ENCODE results near the gene FAM107B. TPM values are rescaled to one million over a fixed set of nuclear protein-coding genes. Genes with fewer than 3 reads are reported as not detected.
A peak's percentile ranks its signal among the peaks of the same experiment; 100 is the strongest.

The FAM107B gene
- total RNA-seq, 1 donor from 2014 or later = 82.2 TPM

DNA sequence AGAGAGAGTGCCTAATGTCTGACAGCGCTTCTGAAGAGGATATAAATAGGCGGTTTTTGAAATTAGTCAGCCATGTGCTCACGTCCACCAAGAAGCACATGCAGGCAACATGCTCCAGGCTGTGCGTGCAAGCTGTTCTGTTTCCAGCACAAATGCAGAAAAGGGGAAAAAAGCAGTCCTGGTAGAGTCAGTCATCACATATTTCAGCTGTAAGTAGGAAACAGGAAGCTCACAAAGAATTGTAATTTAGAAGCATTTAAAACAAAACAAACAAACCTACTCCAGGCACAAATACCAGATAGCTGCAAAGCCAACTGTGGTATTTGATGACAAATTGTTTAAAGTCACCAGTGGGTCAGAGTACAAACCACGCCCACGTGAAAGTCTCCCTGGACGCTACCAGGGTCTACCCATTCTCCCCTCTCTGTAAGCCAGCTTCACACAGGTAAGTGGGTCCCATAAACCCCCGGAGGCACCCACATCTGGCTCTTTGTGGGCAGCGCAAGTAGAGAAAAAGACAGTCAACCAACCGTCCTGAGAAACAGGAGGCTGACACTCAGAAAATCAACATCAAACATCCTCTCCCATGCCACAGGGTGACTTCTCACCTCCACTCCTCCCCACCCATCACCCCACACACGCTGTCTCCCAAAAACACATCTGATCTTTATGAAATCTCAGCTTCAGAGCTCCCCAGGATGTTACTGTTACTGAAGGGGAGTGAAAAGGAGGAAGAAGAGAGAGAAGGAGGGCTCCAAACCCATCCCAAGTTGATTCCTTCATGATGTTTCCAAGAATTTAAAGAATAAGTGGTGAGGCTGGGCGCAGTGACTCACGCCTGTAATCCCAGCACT, 186.4 kb downstream of the FAM107B start:
- no peak overlapping the region for H3K4me3 Mint-ChIP-seq (ENCODE audit: low read depth)
- peaks cover 9% of the 10 kb centered on the region for H3K36me3 Mint-ChIP-seq (ENCODE audit: insufficient read depth)

DNA sequence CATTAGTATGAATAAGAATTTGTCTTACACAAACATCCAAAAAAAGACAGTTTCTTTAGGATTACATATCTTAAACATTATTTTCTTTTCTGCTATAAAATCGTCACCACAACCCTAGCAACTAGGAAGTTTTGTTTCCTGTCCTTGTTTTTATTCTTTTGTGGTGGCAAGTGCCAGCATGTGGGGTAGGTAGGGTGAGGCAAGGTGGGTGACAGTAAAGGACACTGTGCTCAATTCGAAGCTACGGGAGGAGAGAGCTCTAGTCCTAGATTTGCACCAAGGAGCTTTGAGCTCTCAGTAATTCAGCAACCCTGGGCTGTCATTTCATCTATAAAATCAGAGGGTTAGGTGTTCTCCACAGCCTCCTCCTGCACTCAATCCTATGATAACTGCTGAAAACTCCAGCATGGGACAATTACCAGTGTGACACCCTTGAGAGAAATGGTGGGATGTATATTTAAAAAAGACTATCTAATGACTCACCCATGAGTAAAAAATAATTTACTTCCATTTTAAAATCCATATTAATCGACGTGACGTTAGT, 187.1 kb downstream of the FAM107B start:
- TF ChIP-seq, protein P1, sequence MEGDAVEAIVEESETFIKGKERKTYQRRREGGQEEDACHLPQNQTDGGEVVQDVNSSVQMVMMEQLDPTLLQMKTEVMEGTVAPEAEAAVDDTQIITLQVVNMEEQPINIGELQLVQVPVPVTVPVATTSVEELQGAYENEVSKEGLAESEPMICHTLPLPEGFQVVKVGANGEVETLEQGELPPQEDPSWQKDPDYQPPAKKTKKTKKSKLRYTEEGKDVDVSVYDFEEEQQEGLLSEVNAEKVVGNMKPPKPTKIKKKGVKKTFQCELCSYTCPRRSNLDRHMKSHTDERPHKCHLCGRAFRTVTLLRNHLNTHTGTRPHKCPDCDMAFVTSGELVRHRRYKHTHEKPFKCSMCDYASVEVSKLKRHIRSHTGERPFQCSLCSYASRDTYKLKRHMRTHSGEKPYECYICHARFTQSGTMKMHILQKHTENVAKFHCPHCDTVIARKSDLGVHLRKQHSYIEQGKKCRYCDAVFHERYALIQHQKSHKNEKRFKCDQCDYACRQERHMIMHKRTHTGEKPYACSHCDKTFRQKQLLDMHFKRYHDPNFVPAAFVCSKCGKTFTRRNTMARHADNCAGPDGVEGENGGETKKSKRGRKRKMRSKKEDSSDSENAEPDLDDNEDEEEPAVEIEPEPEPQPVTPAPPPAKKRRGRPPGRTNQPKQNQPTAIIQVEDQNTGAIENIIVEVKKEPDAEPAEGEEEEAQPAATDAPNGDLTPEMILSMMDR (IDR thresholded peaks at IDR 0.05; ENCODE audit: unreplicated experiment) = no peak
- Mint-ChIP-seq H3K4me3 (ENCODE audit: low read depth) (no peak overlapping the region), H3K9me3 (ENCODE audit: low read depth) (no peaks in the 10 kb centered on the region), H3K27me3 (no peaks in the 10 kb centered on the region), H3K36me3 (ENCODE audit: insufficient read depth) (peaks cover 12% of the 10 kb centered on the region), H3K4me1 (ENCODE audit: low read depth) (peaks cover 56% of the 10 kb centered on the region), H3K27ac (peak overlapping the region; percentile 93)
- DNase-seq (ENCODE audit: low spot score, unreplicated experiment) = no peak

More for the DNA sequence above, 186.4 kb downstream of the FAM107B start:
- Mint-ChIP-seq H3K27ac (peak overlapping the region; percentile 93), H3K4me1 (ENCODE audit: low read depth) (peaks cover 55% of the 10 kb centered on the region), H3K9me3 (ENCODE audit: low read depth) (no peaks in the 10 kb centered on the region), H3K27me3 (no peaks in the 10 kb centered on the region)
- DNase-seq (ENCODE audit: low spot score, unreplicated experiment) = no peak
- TF ChIP-seq, protein P1 (IDR thresholded peaks at IDR 0.05; ENCODE audit: unreplicated experiment) = no peak

DNA sequence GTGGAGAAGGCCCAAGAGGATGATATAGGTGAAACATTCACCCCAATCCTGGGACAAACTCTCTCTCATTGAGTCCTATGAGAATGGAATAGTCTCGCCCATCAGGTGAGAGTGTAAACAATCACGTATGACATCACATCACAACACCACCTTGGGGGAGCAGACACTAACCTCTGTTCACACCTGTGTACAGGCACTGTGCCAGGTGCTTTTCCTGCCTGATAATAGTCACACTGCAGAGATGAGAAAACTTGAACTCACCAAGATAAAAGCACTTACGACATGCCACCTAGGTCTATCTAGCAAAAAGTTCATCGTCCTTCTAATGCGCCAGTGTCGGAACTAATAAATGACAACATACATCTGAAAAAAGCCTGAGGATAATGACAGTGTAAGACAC, 187.8 kb downstream of the FAM107B start:
- TF ChIP-seq, protein P1 (IDR thresholded peaks at IDR 0.05; ENCODE audit: unreplicated experiment) = no peak
- H3K9me3 Mint-ChIP-seq (ENCODE audit: low read depth) = no peaks in the 10 kb centered on the region
- DNase-seq (ENCODE audit: low spot score, unreplicated experiment) = no peak
- H3K4me1 Mint-ChIP-seq (ENCODE audit: low read depth) = peaks cover 54% of the 10 kb centered on the region
- peak overlapping the region; percentile 34 for H3K27ac Mint-ChIP-seq
- H3K4me3 Mint-ChIP-seq (ENCODE audit: low read depth) = no peak overlapping the region
- peaks cover 12% of the 10 kb centered on the region for H3K36me3 Mint-ChIP-seq (ENCODE audit: insufficient read depth)
- no peaks in the 10 kb centered on the region for H3K27me3 Mint-ChIP-seq

DNA sequence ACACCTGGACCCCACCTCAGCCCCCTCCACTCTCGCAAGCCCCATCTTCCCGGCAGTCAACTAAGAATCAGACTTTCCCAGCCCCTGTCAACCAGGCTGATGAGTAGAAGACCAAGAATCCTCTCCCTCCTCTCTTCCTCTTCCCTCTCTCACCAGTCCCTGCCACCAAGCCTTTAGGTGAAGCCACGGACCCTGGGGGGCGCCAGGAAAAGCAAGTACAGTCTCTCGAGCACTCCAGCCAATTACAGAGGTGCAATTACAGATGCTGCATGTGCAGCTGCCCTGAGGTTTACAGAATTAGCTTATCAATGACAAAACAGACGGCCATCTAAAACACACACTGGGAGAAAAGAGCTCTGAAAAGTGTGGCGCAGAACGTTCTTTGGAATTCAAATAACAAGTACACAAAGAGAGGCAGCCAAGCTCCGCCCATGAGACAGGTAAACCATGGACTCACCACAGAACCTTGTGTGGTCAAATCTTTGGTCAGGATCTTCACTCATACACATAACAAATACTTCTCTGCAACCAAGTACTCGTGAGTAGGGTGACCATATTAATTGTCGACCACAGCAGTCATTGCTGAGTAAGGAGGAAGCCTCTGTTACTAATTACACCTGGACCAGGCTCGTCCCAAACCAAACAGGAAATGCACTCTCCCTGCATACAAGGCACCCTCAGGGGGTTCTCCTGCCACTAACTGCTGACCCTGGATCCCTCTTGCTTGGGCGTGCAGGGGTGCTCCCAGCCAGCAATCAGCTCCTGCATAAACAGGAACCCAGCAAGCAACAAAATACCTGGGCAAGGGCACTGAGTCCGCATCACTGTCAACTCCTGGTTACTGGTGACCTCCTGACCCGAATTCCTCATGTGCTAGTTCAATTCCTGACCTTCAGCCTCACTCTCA, 189.2 kb downstream of the FAM107B start:
- peak overlapping the region; percentile 89 for H3K27ac Mint-ChIP-seq
- peaks cover 53% of the 10 kb centered on the region for H3K4me1 Mint-ChIP-seq (ENCODE audit: low read depth)
- TF ChIP-seq, protein P1 (IDR thresholded peaks at IDR 0.05; ENCODE audit: unreplicated experiment) = no peak
- H3K27me3 Mint-ChIP-seq = no peaks in the 10 kb centered on the region
- DNase-seq (ENCODE audit: low spot score, unreplicated experiment) = no peak
- H3K9me3 Mint-ChIP-seq (ENCODE audit: low read depth) = no peaks in the 10 kb centered on the region
- H3K36me3 Mint-ChIP-seq (ENCODE audit: insufficient read depth) = peaks cover 14% of the 10 kb centered on the region
- no peak overlapping the region for H3K4me3 Mint-ChIP-seq (ENCODE audit: low read depth)

DNA sequence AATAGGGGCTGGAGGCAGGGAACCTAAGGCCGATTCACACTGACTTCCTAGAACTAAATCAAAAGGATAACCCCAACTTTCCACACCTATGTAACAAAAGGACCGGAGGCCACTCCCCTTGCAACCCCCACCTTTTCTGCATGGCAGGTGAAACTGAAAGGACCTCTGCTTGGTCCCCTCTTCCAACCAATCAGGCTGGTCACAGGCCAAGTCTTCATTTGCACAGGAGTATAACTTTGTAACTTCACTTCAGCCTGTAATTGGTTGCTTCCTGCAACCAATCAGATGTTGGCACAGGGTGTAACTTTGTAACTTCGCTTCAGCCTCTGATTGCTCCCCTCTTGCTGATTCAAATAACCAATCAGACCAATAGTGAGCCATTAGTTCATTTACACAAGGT, 190.0 kb downstream of the FAM107B start:
- TF ChIP-seq, protein P1 (IDR thresholded peaks at IDR 0.05; ENCODE audit: unreplicated experiment) = no peak
- Mint-ChIP-seq H3K9me3 (ENCODE audit: low read depth) (no peaks in the 10 kb centered on the region), H3K4me3 (ENCODE audit: low read depth) (no peak overlapping the region), H3K27me3 (no peaks in the 10 kb centered on the region), H3K27ac (peak overlapping the region; percentile 89), H3K4me1 (ENCODE audit: low read depth) (peaks cover 52% of the 10 kb centered on the region), H3K36me3 (ENCODE audit: insufficient read depth) (peaks cover 14% of the 10 kb centered on the region)
- DNase-seq (ENCODE audit: low spot score, unreplicated experiment) = no peak
